ENCODE data around the gene BEND2. TPM values are rescaled to one million over a fixed set of nuclear protein-coding genes. Genes with fewer than 3 reads are reported as not detected.
"Not testable (repeated sequence)": the region's sequence is repeated elsewhere in the genome, so short reads cannot be mapped to it uniquely, and the experiment has no call there.

The BEND2 gene
- not detected for polyA plus RNA-seq (2012; ENCODE audit: missing spikeins)

DNA sequence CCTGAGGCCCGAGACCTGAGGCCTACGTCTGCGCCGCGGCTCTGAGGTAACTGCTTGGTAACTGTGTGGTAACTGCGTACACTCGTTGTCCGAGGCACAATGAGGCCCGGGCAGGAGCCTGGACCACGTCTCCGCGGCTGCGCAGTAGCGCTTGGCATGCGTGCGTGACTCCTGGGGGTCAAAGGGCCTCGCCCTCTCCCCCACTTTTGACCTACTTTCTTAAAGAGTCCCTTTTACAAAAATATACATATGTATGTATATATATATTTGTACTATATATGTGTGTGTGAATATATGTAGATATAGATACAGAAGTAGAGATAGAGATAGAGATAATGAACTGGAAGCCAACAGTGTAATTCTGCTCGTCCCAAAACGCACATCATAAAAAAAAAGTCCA, at the start of gene BEND2:
TSS of gene BEND2 (minus strand) at position 101 of the 400 bp plus-strand sequence. CDS start 136 bp downstream, outside the sequence.
- no peak for DNase-seq (ENCODE audit: insufficient read length)
- FAIRE-seq, result no peak
- TF ChIP-seq POLR2AphosphoS5 (IDR thresholded peaks at IDR 0.05; ENCODE audit: low read depth, low read length) (no peak), POLR2A (IDR thresholded peaks at IDR 0.05; ENCODE audit: low read depth, low read length) (no peak), TAF1 (IDR thresholded peaks at IDR 0.05; ENCODE audit: borderline replicate concordance, low read depth, low read length) (no peak)

DNA sequence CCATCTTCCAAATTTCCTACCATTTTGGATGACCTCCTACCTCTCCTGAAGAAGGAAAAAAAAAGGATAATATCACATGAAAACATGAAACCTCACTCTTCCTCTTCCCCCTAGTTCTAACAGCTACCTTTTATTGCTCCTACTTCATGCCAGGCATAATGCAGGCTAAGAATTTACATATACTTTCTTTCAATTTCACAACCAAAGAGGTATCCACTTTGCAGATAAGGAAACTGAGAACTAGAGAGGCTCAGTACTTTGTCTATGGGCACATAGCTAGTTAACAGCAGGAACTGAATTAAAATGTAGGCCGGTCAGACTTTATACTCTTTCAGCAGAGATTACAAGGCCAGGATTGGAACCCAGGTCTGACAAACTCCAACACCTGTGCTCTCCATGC, 34.4 kb upstream of the BEND2 start:
- TF ChIP-seq POLR2AphosphoS5 (IDR thresholded peaks at IDR 0.05; ENCODE audit: low read depth, low read length) (no peak), TAF1 (IDR thresholded peaks at IDR 0.05; ENCODE audit: borderline replicate concordance, low read depth, low read length) (no peak), POLR2A (IDR thresholded peaks at IDR 0.05; ENCODE audit: low read depth, low read length) (no peak)

DNA sequence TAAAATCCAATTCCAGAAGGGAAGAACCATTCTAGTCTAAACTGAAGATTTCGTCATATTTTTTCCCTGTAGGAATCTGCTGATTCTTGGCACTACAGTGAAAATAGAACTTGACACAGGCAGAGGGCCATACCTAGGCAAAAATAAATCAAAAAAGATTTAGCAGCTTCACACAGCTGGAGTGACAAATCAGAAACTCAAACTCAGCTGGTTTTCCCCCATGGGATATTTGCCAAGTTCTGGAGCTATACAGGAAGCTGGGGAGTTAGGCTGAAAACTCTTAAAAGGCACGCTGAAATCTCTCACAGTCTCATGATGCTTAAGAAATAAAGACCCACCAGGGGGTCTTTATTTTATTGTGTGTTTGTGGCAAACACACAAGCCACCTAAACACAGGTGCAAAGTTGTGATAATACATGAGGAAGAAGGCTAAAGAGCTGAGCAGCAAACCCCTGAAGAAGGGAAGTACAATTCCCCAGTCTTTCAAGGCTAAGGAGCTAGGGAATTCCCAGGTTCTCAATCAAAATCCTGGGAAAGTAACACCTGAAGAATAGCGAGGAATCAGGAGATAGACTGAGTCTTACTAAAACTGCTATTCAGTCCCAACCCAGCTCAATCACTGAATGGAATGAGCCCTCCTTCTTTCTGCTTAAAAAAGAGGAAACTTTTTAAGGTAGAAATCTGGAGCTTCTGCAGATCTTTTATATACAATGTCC, 32.1 kb upstream of the BEND2 start:
- DNase-seq (ENCODE audit: insufficient read length), result no peak
- FAIRE-seq, result no peak
- TF ChIP-seq TAF1 (IDR thresholded peaks at IDR 0.05; ENCODE audit: borderline replicate concordance, low read depth, low read length) (no peak), POLR2A (IDR thresholded peaks at IDR 0.05; ENCODE audit: low read depth, low read length) (no peak), POLR2AphosphoS5 (IDR thresholded peaks at IDR 0.05; ENCODE audit: low read depth, low read length) (no peak)

More for the DNA sequence above, 34.4 kb upstream of the BEND2 start:
- FAIRE-seq, result no peak
- DNase-seq (ENCODE audit: insufficient read length), result no peak

DNA sequence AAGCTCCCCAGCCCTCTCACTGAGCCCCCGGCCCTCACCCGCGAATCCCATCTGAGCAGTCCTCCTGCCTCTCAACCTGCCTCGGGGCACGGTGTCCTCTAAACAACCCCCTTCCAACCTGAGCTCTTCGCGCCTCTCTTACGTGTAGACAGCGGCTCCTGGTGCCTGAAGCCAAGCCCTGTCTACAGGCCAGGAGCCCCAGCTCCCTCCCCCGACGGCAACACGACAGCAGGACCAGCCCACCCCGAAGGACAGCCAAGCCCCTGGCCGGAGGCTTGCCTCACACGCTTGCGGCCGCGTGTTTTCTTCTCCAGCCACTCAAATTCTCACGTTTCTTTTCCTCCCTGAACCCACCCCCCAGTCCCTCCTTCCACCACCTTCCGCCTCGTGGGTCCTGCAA, 9.0 kb upstream of the BEND2 start:
- FAIRE-seq, result peak; percentile 24
- not testable (repeated sequence) for DNase-seq (ENCODE audit: insufficient read length)

DNA sequence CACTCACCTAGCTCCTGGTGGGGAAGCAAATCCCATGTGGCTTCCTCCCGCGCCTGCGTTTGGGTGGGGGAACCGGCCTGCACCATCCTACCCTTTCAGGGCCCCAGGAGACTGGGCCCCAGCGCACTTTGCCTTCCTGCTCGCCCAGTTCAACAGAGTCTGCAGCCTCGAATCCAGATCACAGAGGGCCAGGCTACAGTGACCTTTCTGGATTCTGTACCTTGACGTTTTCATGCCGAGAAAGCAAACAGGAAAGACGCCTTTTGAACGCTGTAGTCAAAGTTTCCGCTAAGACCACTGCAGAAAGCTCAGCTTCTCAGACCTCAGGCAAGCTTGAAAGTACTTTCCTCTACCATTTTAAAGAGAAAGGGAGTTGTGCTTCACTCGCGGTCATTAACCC, 7.4 kb upstream of the BEND2 start:
- FAIRE-seq (no peak), DNase-seq (ENCODE audit: insufficient read length) (no peak)
- TF ChIP-seq TAF1 (IDR thresholded peaks at IDR 0.05; ENCODE audit: borderline replicate concordance, low read depth, low read length) (no peak), POLR2AphosphoS5 (IDR thresholded peaks at IDR 0.05; ENCODE audit: low read depth, low read length) (no peak), POLR2A (IDR thresholded peaks at IDR 0.05; ENCODE audit: low read depth, low read length) (no peak)

DNA sequence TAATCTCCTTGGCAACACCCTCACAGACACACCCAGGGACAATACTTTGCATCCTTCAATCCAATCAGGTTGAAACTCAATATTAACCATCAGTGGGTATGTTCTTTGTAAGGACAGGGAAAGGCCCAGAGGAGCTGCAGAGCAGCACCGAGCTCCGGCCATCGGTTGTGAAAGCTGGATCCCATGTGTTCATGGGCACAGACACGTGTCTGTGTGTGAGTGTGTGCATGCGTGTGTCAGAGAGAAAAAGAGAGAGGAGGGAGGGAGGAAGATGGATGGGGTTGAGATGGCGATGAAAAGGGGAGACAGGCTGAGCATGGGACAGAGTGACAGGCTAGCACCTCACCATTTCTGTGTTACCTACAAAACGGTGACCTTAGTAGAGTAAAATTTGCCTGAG, 6.8 kb upstream of the BEND2 start:
- no peak for FAIRE-seq
- TF ChIP-seq TAF1 (IDR thresholded peaks at IDR 0.05; ENCODE audit: borderline replicate concordance, low read depth, low read length) (no peak), POLR2A (IDR thresholded peaks at IDR 0.05; ENCODE audit: low read depth, low read length) (no peak), POLR2AphosphoS5 (IDR thresholded peaks at IDR 0.05; ENCODE audit: low read depth, low read length) (no peak)

DNA sequence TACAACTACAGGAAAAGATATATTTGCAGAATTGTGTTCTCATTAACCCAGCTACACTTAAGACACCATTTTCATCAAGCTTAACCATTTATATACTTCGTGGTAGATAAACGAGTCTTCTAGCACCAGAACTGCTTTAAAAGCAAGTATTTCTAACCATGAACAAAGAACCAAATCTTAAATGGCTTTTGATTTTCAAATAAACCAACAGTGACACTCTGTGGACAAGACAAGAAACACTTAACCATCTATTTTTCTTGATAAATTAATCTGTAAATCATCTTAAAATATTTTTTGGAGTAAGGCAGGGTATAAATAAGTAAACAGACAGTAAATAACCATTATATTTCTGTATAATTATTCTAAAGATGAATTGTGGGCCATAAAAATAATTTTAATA, 10.2 kb downstream of the BEND2 start:
- TF ChIP-seq TAF1 (IDR thresholded peaks at IDR 0.05; ENCODE audit: borderline replicate concordance, low read depth, low read length), result no peak
- TF ChIP-seq POLR2A (IDR thresholded peaks at IDR 0.05; ENCODE audit: low read depth, low read length), result no peak
- TF ChIP-seq POLR2AphosphoS5 (IDR thresholded peaks at IDR 0.05; ENCODE audit: low read depth, low read length), result no peak
- FAIRE-seq (no peak), DNase-seq (ENCODE audit: insufficient read length) (no peak)

More for the DNA sequence above, 6.8 kb upstream of the BEND2 start:
- DNase-seq (ENCODE audit: insufficient read length), result no peak

DNA sequence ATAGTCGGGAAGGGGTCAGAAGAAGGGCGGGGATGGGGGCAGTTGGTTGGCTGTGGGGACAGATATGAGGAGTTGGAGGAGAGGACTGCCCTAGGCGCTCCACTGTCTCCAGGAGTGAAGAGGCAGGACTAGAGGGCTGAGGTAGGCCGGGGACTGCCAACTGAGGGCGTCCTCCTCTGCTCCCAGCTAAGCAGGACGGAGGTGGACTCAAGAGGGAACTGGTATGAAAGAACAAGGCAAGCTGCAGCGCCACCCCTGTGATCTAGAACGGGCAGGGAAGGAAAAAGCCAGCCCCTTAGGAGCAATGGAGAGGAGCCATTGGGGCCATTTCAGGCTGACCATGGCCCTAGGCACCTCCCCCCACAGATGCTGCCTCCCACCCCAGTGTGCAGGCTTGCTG, 14.0 kb downstream of the BEND2 start:
- DNase-seq (ENCODE audit: insufficient read length) (no peak), FAIRE-seq (no peak)
- TF ChIP-seq POLR2A (IDR thresholded peaks at IDR 0.05; ENCODE audit: low read depth, low read length), result no peak
- TF ChIP-seq POLR2AphosphoS5 (IDR thresholded peaks at IDR 0.05; ENCODE audit: low read depth, low read length), result no peak
- TF ChIP-seq TAF1 (IDR thresholded peaks at IDR 0.05; ENCODE audit: borderline replicate concordance, low read depth, low read length), result no peak

DNA sequence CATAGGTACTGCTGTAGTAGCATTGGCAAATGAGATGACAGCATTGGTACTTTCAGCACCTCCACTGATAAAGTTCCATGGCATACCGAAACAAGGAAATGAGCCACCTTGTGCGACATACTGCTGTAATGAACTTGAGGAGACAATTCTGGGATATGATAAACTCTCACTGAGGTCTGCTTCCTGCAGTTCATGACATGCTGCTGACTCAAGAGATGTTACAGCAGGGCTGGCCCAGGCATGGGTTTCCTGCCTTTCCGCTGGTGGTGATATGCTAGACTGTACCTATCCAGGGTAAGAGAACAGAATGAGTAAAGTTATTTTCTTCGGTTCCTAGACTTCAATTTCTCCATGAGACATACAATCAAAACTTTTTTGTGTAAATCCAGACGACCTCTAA, 17.1 kb downstream of the BEND2 start:
- no peak for TF ChIP-seq TAF1 (IDR thresholded peaks at IDR 0.05; ENCODE audit: borderline replicate concordance, low read depth, low read length)
- TF ChIP-seq POLR2A (IDR thresholded peaks at IDR 0.05; ENCODE audit: low read depth, low read length), result no peak
- no peak for TF ChIP-seq POLR2AphosphoS5 (IDR thresholded peaks at IDR 0.05; ENCODE audit: low read depth, low read length)

DNA sequence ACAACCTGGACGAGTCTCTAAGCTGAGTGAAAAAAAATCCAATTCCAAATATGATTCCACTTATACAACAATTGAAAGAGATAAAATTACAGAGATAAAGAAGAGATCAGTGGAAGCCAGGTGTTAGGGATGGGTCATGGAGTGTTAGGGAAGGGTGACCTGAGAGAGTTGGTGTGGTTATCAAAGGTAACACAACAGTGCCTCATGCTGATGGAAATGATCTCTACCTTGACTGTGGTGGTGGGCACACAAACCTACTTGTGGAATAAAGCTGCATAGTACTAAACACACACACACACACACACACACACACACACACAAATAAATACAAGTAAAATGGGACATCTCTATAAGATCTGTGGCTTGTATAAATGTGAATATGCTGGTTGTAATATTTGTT, 26.0 kb downstream of the BEND2 start:
- FAIRE-seq (no peak), DNase-seq (ENCODE audit: insufficient read length) (no peak)
- TF ChIP-seq POLR2AphosphoS5 (IDR thresholded peaks at IDR 0.05; ENCODE audit: low read depth, low read length) (no peak), POLR2A (IDR thresholded peaks at IDR 0.05; ENCODE audit: low read depth, low read length) (no peak), TAF1 (IDR thresholded peaks at IDR 0.05; ENCODE audit: borderline replicate concordance, low read depth, low read length) (no peak)

More for the DNA sequence above, 17.1 kb downstream of the BEND2 start:
- DNase-seq (ENCODE audit: insufficient read length) (no peak), FAIRE-seq (no peak)

DNA sequence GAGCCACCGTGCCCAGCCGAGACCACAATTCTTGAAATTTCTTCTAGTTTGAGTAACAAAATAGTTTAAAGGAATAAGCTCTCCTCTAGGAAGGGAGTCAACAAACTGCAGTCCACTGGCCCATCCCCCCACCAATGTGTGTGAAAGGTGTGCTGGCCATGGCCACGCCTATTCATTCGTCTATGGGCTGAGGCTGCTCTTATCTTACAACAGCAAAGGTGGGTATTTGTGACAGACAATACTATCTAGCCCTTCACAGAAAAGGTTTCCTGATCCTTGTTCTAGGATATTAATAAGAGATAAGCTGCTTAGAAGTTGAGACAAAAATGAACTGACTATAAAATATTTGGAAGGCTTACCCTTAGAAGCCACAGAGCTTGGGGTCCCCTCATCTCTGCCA, 41.2 kb downstream of the BEND2 start:
- TF ChIP-seq POLR2AphosphoS5 (IDR thresholded peaks at IDR 0.05; ENCODE audit: low read depth, low read length) (no peak), POLR2A (IDR thresholded peaks at IDR 0.05; ENCODE audit: low read depth, low read length) (no peak), TAF1 (IDR thresholded peaks at IDR 0.05; ENCODE audit: borderline replicate concordance, low read depth, low read length) (no peak)
- no peak for DNase-seq (ENCODE audit: insufficient read length)
- no peak for FAIRE-seq

DNA sequence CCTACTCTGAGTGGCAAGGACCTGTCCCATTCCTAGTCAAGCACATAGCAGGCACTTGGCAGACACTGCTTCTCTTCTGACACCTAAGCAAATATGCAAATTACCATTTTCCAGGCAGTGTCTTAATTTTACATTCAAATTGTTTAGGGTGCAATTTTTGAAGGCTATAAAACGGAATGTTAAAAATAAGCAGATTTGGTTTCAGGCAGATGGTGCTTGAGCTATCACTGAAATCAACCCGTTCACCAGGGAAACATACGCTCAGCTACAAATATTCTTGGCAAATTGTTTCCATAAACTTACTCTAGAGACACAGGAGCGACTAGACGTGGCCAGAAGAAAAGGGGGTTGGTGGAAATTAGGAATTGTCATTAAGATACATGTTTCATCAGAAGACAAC, 45.7 kb downstream of the BEND2 start:
- no peak for DNase-seq (ENCODE audit: insufficient read length)
- TF ChIP-seq POLR2AphosphoS5 (IDR thresholded peaks at IDR 0.05; ENCODE audit: low read depth, low read length) (no peak), TAF1 (IDR thresholded peaks at IDR 0.05; ENCODE audit: borderline replicate concordance, low read depth, low read length) (no peak)
- FAIRE-seq, result no peak

Data from GM12892 (cell line).